Pancreas (tissue), 10 donors: Measurements from ENCODE around the gene ITPK1. TPM values are rescaled to one million over a fixed set of nuclear protein-coding genes. Genes with fewer than 3 reads are reported as not detected.

Experiments used
- ATAC-seq, 4 donors: fragments of 200-7000 bp; cut with Tn5 transposase; one replicate each; pipeline versions ENCODE4 v1.8.0 to v1.9.1; 2020; ENCODE audit warnings: mild to moderate bottlenecking in 4 of 4, moderate library complexity in 4 of 4
- DNase-seq, 6 donors: peaks; one replicate each; pipeline ENCODE4 v3.0.0-alpha.2; 2020
- FAIRE-seq: peaks from 2 replicates; lab custom pipeline; 2012; peaks lifted over from hg19 to GRCh38; lab: Jason Lieb, UNC
- H3K27ac ChIP-seq, 4 donors: fragments of 200-600 bp; sonication (generic); 1 replicate in 3 of 4; 2 replicates in 1 of 4; pipeline versions ENCODE4 v1.5.0 to v1.8.0; 2020
- H3K27me3 ChIP-seq, 4 donors: fragments of 200-600 bp; one replicate each; pipeline ENCODE4 v1.8.0; 2021
- H3K36me3 ChIP-seq, 3 donors: fragments of 200-600 bp; sonication (generic) in 1 of 3; one replicate each; pipeline versions ENCODE4 v1.5.0 to v1.8.0; 2020 to 2021
- H3K4me1 ChIP-seq, 3 donors: fragments of 200-600 bp; one replicate each; pipeline ENCODE4 v1.8.0; 2021
- H3K4me3 ChIP-seq, 4 donors: fragments of 200-600 bp; sonication (generic) in 2 of 4; one replicate each; pipeline versions ENCODE4 v1.5.0 to v1.8.0; 2020 to 2021
- H3K9me3 ChIP-seq, 4 donors: fragments of 200-600 bp; one replicate each; pipeline ENCODE4 v1.8.0; 2021
- CTCF ChIP-seq, 4 donors: fragments of 200-600 bp; sonication (generic) in 3 of 4; IDR thresholded peaks; one replicate each; pipeline versions ENCODE4 v1.5.0 to v1.8.0; 2021; ENCODE audit warnings: antibody characterized with exemption in 4 of 4
- WGBS, 2 donors: extraction: QIAGEN DNeasy Blood & Tissue Kit; methylation state at CpG; one replicate each; pipeline ENCODE4 v1.1.7; 2013; 5-methylcytosine and 5-hydroxymethylcytosine counted together
- intact Hi-C, 3 donors: fragments of 100-400 bp; cut with DNase I; formaldehyde crosslinking; loops; one replicate each; pipeline versions ENCODE4 v1.11.1 to v1.14.2; 2022
- polyA plus RNA-seq, 2 donors: library from polyadenylated mRNA; stranded (reverse); fragments of 200-250 nt; gene quantifications; one replicate each; pipeline ENCODE4 v1.2.3, GENCODE V29; 2013
- total RNA-seq, 6 donors: library from RNA; stranded (reverse); fragmentation: NEBNext Ultra II Directional in 4 of 6; extraction: Animal tissue kit (Norgen Biotek cat#: 25700) in 4 of 6; gene quantifications; one replicate each; pipeline versions ENCODE4 v1.2.1 to v1.2.4, GENCODE V29; 2021 to 2023
- donor health status: healthy with polysubstance abuse.
- donor health status: DM: no; HTN: no; CAD: no; lungs with moderate emphysema.
- donor health status: DM: no; HTN: no; CAD: no.
- donor health status: control.
- donor health status: control.
- donor health status: Bipolar disorder and iron deficiency.
- donor health status: DM: yes; HTN: yes; CAD: no.
- donor health status: DM: no; HTN: no; CAD: no.
- donor health status: DM: no; HTN: no; CAD: no.
- donor health status: DM: yes; HTN: yes; CAD: no.

Gene ITPK1
- total and polyA plus RNA-seq, 8 donors: 23.2 to 38.3 (median 33.0) TPM

GRCh38 chr14:93039649-93040315, 75.9 kb downstream of the ITPK1 start:
- H3K36me3 ChIP-seq: no peaks in the 10 kb centered on the region
- no peaks in the 10 kb centered on the region for H3K27me3 ChIP-seq
- H3K4me3 ChIP-seq: no peak overlapping the region
- ATAC-seq (no peak), FAIRE-seq (no peak), DNase-seq (no peak)
- H3K4me1 ChIP-seq: peaks cover 22 to 35% (median 35%) of the 10 kb centered on the region in 3 donors
- no peak for TF ChIP-seq CTCF (IDR thresholded peaks at IDR 0.05)
- intact Hi-C loops: no loop called here
- no peaks in the 10 kb centered on the region for H3K9me3 ChIP-seq
- peak overlapping the region in 3 of 4 donors; percentile 8 to 44 (median 16) for H3K27ac ChIP-seq
- 85 to 88% methylated on average over 11 of the region's 11 CpGs for WGBS, 2 donors

- Histone ChIP-seq H3K27me3 (no peaks in the 10 kb centered on the region), H3K9me3 (no peaks in the 10 kb centered on the region), H3K4me3 (no peak overlapping the region), H3K36me3 (no peaks in the 10 kb centered on the region), H3K27ac (peak overlapping the region in 1 of 4 donors; percentile 34), H3K4me1 (peaks cover 1 to 12% (median 12%) of the 10 kb centered on the region in 3 donors)
- peak in 1 of 6 donors; percentile 54 for DNase-seq
- TF ChIP-seq CTCF (IDR thresholded peaks at IDR 0.05): no peak
- intact Hi-C loops: no loop called here
- WGBS, 2 donors: 48% methylated on average over 6 of the region's 6 CpGs
- FAIRE-seq: no peak
- peak in 2 of 4 donors; percentile 8 to 11 for ATAC-seq
Observed at GRCh38 chr14:93037351-93037750, 78.4 kb downstream of the ITPK1 start.

- peaks cover 0 to 12% (median 8%) of the 10 kb centered on the region in 3 donors for H3K4me1 ChIP-seq
- no peak for TF ChIP-seq CTCF (IDR thresholded peaks at IDR 0.05)
- intact Hi-C loops: no loop called here
- ATAC-seq (peak in 2 of 4 donors; percentile 14 to 16), DNase-seq (peak in 1 of 6 donors; percentile 39), FAIRE-seq (no peak)
- H3K36me3 ChIP-seq: no peaks in the 10 kb centered on the region
- H3K9me3 ChIP-seq: no peaks in the 10 kb centered on the region
- H3K4me3 ChIP-seq: no peak overlapping the region
- H3K27me3 ChIP-seq: no peaks in the 10 kb centered on the region
- 70 to 79% methylated on average over 12 of the region's 12 CpGs for WGBS, 2 donors
- H3K27ac ChIP-seq: peak overlapping the region in 2 of 4 donors; percentile 22 to 35
Observed at GRCh38 chr14:93036652-93037345, 78.9 kb downstream of the ITPK1 start.

- no peak for FAIRE-seq
- 65 to 68% methylated on average over 21 to 22 of the region's 22 CpGs for WGBS, 2 donors
- no peaks in the 10 kb centered on the region for H3K9me3 ChIP-seq
- DNase-seq: peak in 1 of 6 donors; percentile 35
- no peaks in the 10 kb centered on the region for H3K36me3 ChIP-seq
- H3K4me1 ChIP-seq: peaks cover 0 to 8% (median 8%) of the 10 kb centered on the region in 3 donors
- H3K27ac ChIP-seq: peak overlapping the region in 2 of 4 donors; percentile 12 to 22
- TF ChIP-seq CTCF (IDR thresholded peaks at IDR 0.05): no peak
- peak; percentile 14 to 32 (median 25) for ATAC-seq
- H3K27me3 ChIP-seq: no peaks in the 10 kb centered on the region
- H3K4me3 ChIP-seq: no peak overlapping the region
- intact Hi-C loops: no loop called here
Observed at GRCh38 chr14:93035917-93036651, 79.6 kb downstream of the ITPK1 start.
